HepG2 (cell line): Measurements from ENCODE around the gene COQ4. TPM values are rescaled to one million over a fixed set of nuclear protein-coding genes. Genes with fewer than 3 reads are reported as not detected.

ENCODE experiments used
- HHEX ChIP-seq: IDR thresholded peaks from 2 replicates; pipeline ENCODE4 v1.6.1; 2016; ENCODE audit warnings: control low read depth
- SMYD3 ChIP-seq: sonication (generic); formaldehyde crosslinking; IDR thresholded peaks from 2 replicates; pipeline ENCODE4 v1.8.1; 2023; ENCODE audit warnings: mild to moderate bottlenecking, missing genetic modification reagents
- TOPORS ChIP-seq: sonication (generic); formaldehyde crosslinking; IDR thresholded peaks from 2 replicates; pipeline ENCODE4 v1.8.0; 2023; ENCODE audit warnings: mild to moderate bottlenecking, missing genetic modification reagents
- ZNF256 ChIP-seq: sonication (generic); formaldehyde crosslinking; conservative IDR thresholded peaks from 2 replicates; pipeline ENCODE4 v1.4.0; 2020; ENCODE audit warnings: missing genetic modification reagents
- ZNF570 ChIP-seq: sonication (generic); formaldehyde crosslinking; IDR thresholded peaks from 2 replicates; pipeline ENCODE4 v1.4.0; 2020; ENCODE audit warnings: mild to moderate bottlenecking, missing genetic modification reagents, borderline replicate concordance
- ZNF616 ChIP-seq: sonication (generic); formaldehyde crosslinking; IDR thresholded peaks from 2 replicates; pipeline ENCODE4 v1.5.0; 2020; ENCODE audit warnings: low read depth, mild to moderate bottlenecking, missing genetic modification reagents
- polyA plus RNA-seq, 8 experiments: library from polyadenylated mRNA; depleted of rRNA in 3 of 8; stranded (reverse) in 7 of 8; unstranded in 1 of 8; fragments of >200 nt; fragmentation: Illumina TruSeq in 4 of 8; extraction: Trizol in 4 of 8; gene quantifications; 2 replicates each; pipeline versions ENCODE4 v1.2.1 to v1.2.3, GENCODE V29; 2011 to 2016; ENCODE audit warnings: low read depth in 4 of 8, missing spikeins in 1 of 8, mixed read lengths in 1 of 8; ENCODE audit not compliant: insufficient read depth in 1 of 8
- total RNA-seq, 5 experiments: library from RNA; depleted of rRNA; stranded (reverse); fragments of >200 nt; fragmentation: Illumina TruSeq; extraction: Trizol; gene quantifications; 2 replicates each; pipeline ENCODE4 v1.2.3, GENCODE V29; 2016; ENCODE audit warnings: low read depth in 1 of 5
- TF ChIP-seq, protein P1 (sequence below): sonication (generic); formaldehyde crosslinking; IDR thresholded peaks from 2 replicates; pipeline ENCODE4 v1.5.0; 2020; ENCODE audit warnings: missing genetic modification reagents
- TF ChIP-seq, protein P2 (sequence below): sonication (generic); formaldehyde crosslinking; IDR thresholded peaks from 2 replicates; pipeline ENCODE4 v1.4.0; 2020; ENCODE audit warnings: mild to moderate bottlenecking, low read depth, missing genetic modification reagents
- TF ChIP-seq, protein P3 (sequence below): sonication (generic); formaldehyde crosslinking; IDR thresholded peaks from 2 replicates; pipeline ENCODE4 v1.4.0; 2020; ENCODE audit warnings: missing genetic modification reagents, mild to moderate bottlenecking, borderline replicate concordance
- TF ChIP-seq, protein P4 (sequence below): sonication (generic); formaldehyde crosslinking; IDR thresholded peaks from 2 replicates; pipeline ENCODE4 v1.5.0; 2020; ENCODE audit warnings: mild to moderate bottlenecking, missing genetic modification reagents, borderline replicate concordance
- TF ChIP-seq, protein P5 (sequence below): IDR thresholded peaks from 2 replicates; pipeline ENCODE4 v1.6.1; 2016; ENCODE audit warnings: mild to moderate bottlenecking
- TF ChIP-seq, protein P6 (sequence below): sonication (generic); formaldehyde crosslinking; IDR thresholded peaks from 2 replicates; pipeline ENCODE4 v1.8.1; 2023; ENCODE audit warnings: mild to moderate bottlenecking, missing genetic modification reagents

Gene COQ4
- total and polyA plus RNA-seq, 2 of the 13 experiments (the other 11 are each of a cell fraction or from before 2014, with no cell fraction given), result 26.1 to 36.0 TPM

DNA sequence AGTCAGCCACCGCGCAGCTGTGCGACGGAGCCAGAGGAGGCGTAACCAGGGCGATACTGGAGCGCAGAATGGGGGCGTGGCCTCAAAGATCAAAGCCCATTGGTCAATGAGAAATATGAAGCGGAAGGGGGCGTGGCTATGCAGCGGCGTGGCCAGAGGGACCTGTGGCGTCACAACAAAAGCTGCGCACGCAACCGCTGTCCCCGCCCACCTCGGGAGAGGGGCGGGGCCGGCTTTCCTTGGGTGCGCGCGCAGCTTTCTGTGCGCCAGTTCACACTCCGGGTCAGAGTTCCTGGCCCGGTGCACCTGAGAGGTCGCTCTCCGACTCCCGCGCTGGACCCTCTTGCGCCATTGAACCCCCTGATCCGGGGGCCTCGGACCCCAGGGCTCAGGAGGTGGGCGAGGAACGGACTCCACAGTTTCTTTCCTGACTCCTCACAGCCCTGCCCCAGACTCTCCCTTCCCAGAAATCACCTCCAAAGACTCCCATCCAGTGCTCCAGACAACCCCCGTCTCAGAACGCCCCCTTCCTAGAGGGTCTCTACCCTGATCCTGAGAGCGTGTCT, 46.5 kb upstream of the COQ4 start, which contains the start of gene SWI5 (continued):
- no peak for TF ChIP-seq ZNF256 (CRISPR knock-in tag)
- TF ChIP-seq, protein P1, sequence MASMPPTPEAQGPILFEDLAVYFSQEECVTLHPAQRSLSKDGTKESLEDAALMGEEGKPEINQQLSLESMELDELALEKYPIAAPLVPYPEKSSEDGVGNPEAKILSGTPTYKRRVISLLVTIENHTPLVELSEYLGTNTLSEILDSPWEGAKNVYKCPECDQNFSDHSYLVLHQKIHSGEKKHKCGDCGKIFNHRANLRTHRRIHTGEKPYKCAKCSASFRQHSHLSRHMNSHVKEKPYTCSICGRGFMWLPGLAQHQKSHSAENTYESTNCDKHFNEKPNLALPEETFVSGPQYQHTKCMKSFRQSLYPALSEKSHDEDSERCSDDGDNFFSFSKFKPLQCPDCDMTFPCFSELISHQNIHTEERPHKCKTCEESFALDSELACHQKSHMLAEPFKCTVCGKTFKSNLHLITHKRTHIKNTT (CRISPR knock-in tag), result no peak
- TF ChIP-seq SMYD3 (CRISPR knock-in tag), result no peak; the same call in 1 of the 2 replicates
- TF ChIP-seq, protein P2, sequence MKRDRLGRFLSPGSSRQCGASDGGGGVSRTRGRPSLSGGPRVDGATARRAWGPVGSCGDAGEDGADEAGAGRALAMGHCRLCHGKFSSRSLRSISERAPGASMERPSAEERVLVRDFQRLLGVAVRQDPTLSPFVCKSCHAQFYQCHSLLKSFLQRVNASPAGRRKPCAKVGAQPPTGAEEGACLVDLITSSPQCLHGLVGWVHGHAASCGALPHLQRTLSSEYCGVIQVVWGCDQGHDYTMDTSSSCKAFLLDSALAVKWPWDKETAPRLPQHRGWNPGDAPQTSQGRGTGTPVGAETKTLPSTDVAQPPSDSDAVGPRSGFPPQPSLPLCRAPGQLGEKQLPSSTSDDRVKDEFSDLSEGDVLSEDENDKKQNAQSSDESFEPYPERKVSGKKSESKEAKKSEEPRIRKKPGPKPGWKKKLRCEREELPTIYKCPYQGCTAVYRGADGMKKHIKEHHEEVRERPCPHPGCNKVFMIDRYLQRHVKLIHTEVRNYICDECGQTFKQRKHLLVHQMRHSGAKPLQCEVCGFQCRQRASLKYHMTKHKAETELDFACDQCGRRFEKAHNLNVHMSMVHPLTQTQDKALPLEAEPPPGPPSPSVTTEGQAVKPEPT, result no peak
- TF ChIP-seq, protein P3, sequence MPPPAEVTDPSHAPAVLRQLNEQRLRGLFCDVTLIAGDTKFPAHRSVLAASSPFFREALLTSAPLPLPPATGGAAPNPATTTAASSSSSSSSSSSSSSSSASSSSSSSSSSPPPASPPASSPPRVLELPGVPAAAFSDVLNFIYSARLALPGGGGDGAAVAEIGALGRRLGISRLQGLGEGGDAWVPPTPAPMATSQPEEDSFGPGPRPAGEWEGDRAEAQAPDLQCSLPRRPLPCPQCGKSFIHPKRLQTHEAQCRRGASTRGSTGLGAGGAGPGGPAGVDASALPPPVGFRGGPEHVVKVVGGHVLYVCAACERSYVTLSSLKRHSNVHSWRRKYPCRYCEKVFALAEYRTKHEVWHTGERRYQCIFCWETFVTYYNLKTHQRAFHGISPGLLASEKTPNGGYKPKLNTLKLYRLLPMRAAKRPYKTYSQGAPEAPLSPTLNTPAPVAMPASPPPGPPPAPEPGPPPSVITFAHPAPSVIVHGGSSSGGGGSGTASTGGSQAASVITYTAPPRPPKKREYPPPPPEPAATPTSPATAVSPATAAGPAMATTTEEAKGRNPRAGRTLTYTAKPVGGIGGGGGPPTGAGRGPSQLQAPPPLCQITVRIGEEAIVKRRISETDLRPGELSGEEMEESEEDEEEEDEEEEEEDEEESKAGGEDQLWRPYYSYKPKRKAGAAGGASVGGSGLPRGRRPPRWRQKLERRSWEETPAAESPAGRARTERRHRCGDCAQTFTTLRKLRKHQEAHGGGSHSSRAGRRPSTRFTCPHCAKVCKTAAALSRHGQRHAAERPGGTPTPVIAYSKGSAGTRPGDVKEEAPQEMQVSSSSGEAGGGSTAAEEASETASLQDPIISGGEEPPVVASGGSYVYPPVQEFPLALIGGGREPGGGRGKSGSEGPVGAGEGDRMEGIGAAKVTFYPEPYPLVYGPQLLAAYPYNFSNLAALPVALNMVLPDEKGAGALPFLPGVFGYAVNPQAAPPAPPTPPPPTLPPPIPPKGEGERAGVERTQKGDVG (CRISPR knock-in tag), result peak; percentile 43; the same call in 1 of the 2 replicates
- TF ChIP-seq TOPORS (CRISPR knock-in tag), result no peak
- TF ChIP-seq ZNF570 (CRISPR knock-in tag), result no peak
- no peak for TF ChIP-seq HHEX
- TF ChIP-seq ZNF616 (CRISPR knock-in tag), result no peak
- TF ChIP-seq, protein P4, sequence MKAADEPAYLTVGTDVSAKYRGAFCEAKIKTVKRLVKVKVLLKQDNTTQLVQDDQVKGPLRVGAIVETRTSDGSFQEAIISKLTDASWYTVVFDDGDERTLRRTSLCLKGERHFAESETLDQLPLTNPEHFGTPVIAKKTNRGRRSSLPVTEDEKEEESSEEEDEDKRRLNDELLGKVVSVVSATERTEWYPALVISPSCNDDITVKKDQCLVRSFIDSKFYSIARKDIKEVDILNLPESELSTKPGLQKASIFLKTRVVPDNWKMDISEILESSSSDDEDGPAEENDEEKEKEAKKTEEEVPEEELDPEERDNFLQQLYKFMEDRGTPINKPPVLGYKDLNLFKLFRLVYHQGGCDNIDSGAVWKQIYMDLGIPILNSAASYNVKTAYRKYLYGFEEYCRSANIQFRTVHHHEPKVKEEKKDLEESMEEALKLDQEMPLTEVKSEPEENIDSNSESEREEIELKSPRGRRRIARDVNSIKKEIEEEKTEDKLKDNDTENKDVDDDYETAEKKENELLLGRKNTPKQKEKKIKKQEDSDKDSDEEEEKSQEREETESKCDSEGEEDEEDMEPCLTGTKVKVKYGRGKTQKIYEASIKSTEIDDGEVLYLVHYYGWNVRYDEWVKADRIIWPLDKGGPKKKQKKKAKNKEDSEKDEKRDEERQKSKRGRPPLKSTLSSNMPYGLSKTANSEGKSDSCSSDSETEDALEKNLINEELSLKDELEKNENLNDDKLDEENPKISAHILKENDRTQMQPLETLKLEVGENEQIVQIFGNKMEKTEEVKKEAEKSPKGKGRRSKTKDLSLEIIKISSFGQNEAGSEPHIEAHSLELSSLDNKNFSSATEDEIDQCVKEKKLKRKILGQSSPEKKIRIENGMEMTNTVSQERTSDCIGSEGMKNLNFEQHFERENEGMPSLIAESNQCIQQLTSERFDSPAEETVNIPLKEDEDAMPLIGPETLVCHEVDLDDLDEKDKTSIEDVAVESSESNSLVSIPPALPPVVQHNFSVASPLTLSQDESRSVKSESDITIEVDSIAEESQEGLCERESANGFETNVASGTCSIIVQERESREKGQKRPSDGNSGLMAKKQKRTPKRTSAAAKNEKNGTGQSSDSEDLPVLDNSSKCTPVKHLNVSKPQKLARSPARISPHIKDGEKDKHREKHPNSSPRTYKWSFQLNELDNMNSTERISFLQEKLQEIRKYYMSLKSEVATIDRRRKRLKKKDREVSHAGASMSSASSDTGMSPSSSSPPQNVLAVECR (CRISPR knock-in tag), result peak; percentile 54
- TF ChIP-seq, protein P5, sequence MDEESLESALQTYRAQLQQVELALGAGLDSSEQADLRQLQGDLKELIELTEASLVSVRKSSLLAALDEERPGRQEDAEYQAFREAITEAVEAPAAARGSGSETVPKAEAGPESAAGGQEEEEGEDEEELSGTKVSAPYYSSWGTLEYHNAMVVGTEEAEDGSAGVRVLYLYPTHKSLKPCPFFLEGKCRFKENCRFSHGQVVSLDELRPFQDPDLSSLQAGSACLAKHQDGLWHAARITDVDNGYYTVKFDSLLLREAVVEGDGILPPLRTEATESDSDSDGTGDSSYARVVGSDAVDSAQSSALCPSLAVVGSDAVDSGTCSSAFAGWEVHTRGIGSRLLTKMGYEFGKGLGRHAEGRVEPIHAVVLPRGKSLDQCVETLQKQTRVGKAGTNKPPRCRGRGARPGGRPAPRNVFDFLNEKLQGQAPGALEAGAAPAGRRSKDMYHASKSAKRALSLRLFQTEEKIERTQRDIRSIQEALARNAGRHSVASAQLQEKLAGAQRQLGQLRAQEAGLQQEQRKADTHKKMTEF (CRISPR knock-in tag), result peak; percentile 71
- TF ChIP-seq, protein P6, sequence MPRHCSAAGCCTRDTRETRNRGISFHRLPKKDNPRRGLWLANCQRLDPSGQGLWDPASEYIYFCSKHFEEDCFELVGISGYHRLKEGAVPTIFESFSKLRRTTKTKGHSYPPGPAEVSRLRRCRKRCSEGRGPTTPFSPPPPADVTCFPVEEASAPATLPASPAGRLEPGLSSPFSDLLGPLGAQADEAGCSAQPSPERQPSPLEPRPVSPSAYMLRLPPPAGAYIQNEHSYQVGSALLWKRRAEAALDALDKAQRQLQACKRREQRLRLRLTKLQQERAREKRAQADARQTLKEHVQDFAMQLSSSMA, result no peak
